ENCODE measurements around the gene PRDM7.

- TF ChIP-seq CTCF (IDR thresholded peaks at IDR 0.05) = no peak
- TF ChIP-seq POLR2A (IDR thresholded peaks at IDR 0.05) = no peak
Observed at GRCh38 chr16:90018297-90018651, 58.9 kb downstream of the PRDM7 start.

All from testis (tissue), 2 donors.